ENCODE data around the gene NCOA7.
A peak's percentile ranks its signal among the peaks of the same experiment; 100 is the strongest.

Gene NCOA7

GRCh38 chr6:125924169-125924568 is 133.4 kb downstream of the NCOA7 start:
- TF ChIP-seq CTCF (conservative IDR thresholded peaks at IDR 0.05; ENCODE audit: low read depth, low read length) = no peak
- DNase-seq (ENCODE audit: low read depth) = no peak
- H3K4me3 ChIP-seq (ENCODE audit: low read depth, low read length) = no peak overlapping the region

- no peak overlapping the region for H3K4me3 ChIP-seq (ENCODE audit: low read depth, low read length)
- no peak for TF ChIP-seq CTCF (conservative IDR thresholded peaks at IDR 0.05; ENCODE audit: low read depth, low read length)
- DNase-seq (ENCODE audit: low read depth) = no peak
Observed at GRCh38 chr6:125924697-125925358, 134.1 kb downstream of the NCOA7 start.

- DNase-seq (ENCODE audit: low read depth) = no peak
- no peak overlapping the region for H3K4me3 ChIP-seq (ENCODE audit: low read depth, low read length)
- TF ChIP-seq CTCF (conservative IDR thresholded peaks at IDR 0.05; ENCODE audit: low read depth, low read length) = no peak
Observed at GRCh38 chr6:125926711-125927110, 136.0 kb downstream of the NCOA7 start.

GRCh38 chr6:125927761-125928160 is 137.0 kb downstream of the NCOA7 start:
- H3K4me3 ChIP-seq (ENCODE audit: low read depth, low read length) = no peak overlapping the region
- DNase-seq (ENCODE audit: low read depth) = no peak

GRCh38 chr6:125930765-125931418 is 140.1 kb downstream of the NCOA7 start:
- peak; percentile 52 for DNase-seq (ENCODE audit: low read depth)
- no peak overlapping the region for H3K4me3 ChIP-seq (ENCODE audit: low read depth, low read length)
- TF ChIP-seq CTCF (conservative IDR thresholded peaks at IDR 0.05; ENCODE audit: low read depth, low read length) = no peak

More at GRCh38 chr6:125927761-125928160, 137.0 kb downstream of the NCOA7 start:
- TF ChIP-seq CTCF (conservative IDR thresholded peaks at IDR 0.05; ENCODE audit: low read depth, low read length) = no peak

GRCh38 chr6:125931733-125932450 is 141.1 kb downstream of the NCOA7 start:
- no peak for TF ChIP-seq CTCF (conservative IDR thresholded peaks at IDR 0.05; ENCODE audit: low read depth, low read length)
- no peak overlapping the region for H3K4me3 ChIP-seq (ENCODE audit: low read depth, low read length)
- DNase-seq (ENCODE audit: low read depth) = peak; percentile 43
